ENCODE measurements around the gene ITGAD.

The ITGAD gene

DNA sequence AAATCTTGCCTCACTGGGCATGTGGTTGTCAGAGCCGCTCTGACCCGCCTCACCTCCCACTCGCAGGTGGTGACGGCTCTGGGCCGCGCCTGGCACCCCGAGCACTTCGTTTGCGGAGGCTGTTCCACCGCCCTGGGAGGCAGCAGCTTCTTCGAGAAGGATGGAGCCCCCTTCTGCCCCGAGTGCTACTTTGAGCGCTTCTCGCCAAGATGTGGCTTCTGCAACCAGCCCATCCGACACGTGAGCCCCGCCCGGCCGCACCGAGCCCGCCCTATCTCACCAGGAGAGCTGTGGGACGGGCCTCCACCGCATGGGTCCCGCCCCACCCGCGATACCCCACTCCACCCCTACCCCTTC is 82.8 kb downstream of the ITGAD start:
- H3K9me3 ChIP-seq (replicated peaks; ENCODE audit: insufficient read depth, low read length) = no peaks in the 10 kb centered on the region
- no peak overlapping the region for H3K9ac ChIP-seq (ENCODE audit: low read length)
- no peaks in the 10 kb centered on the region for H3K36me3 ChIP-seq (replicated peaks; ENCODE audit: insufficient read depth, low read length)
- no peaks in the 10 kb centered on the region for H3K79me2 ChIP-seq (ENCODE audit: low read length)
- DNase-seq = no peak
- no peak overlapping the region for H3K27ac ChIP-seq (ENCODE audit: low read length)
- no peak overlapping the region for H2AFZ ChIP-seq (ENCODE audit: low read length)
- H4K20me1 ChIP-seq (ENCODE audit: insufficient read depth, low read length) = no peaks in the 10 kb centered on the region
- TF ChIP-seq EZH2phosphoT487 (IDR thresholded peaks at IDR 0.05; ENCODE audit: low read length) (no peak), EZH2 (optimal IDR thresholded peaks at IDR 0.05; ENCODE audit: low read depth, low read length) (no peak)
- TF ChIP-seq, protein P1, sequence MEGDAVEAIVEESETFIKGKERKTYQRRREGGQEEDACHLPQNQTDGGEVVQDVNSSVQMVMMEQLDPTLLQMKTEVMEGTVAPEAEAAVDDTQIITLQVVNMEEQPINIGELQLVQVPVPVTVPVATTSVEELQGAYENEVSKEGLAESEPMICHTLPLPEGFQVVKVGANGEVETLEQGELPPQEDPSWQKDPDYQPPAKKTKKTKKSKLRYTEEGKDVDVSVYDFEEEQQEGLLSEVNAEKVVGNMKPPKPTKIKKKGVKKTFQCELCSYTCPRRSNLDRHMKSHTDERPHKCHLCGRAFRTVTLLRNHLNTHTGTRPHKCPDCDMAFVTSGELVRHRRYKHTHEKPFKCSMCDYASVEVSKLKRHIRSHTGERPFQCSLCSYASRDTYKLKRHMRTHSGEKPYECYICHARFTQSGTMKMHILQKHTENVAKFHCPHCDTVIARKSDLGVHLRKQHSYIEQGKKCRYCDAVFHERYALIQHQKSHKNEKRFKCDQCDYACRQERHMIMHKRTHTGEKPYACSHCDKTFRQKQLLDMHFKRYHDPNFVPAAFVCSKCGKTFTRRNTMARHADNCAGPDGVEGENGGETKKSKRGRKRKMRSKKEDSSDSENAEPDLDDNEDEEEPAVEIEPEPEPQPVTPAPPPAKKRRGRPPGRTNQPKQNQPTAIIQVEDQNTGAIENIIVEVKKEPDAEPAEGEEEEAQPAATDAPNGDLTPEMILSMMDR (IDR thresholded peaks at IDR 0.05; ENCODE audit: low read length) = no peak
- no peaks in the 10 kb centered on the region for H3K9me2 ChIP-seq (replicated peaks; ENCODE audit: insufficient read depth, low read length)
- H3F3A ChIP-seq (ENCODE audit: insufficient read depth, low read length) = no peaks in the 10 kb centered on the region
- no peak overlapping the region for H3K4me3 ChIP-seq (ENCODE audit: low read length)
- H3K4me2 ChIP-seq (ENCODE audit: low read depth, low read length) = no peak overlapping the region
- no peaks in the 10 kb centered on the region for H3K4me1 ChIP-seq (ENCODE audit: low read length)
- peaks cover 30% of the 10 kb centered on the region for H3K27me3 ChIP-seq (replicated peaks; ENCODE audit: insufficient read depth, low read length)
